ENCODE measurements around the gene PITX3.
A peak's percentile ranks its signal among the peaks of the same experiment; 100 is the strongest.

PITX3 gene

DNA sequence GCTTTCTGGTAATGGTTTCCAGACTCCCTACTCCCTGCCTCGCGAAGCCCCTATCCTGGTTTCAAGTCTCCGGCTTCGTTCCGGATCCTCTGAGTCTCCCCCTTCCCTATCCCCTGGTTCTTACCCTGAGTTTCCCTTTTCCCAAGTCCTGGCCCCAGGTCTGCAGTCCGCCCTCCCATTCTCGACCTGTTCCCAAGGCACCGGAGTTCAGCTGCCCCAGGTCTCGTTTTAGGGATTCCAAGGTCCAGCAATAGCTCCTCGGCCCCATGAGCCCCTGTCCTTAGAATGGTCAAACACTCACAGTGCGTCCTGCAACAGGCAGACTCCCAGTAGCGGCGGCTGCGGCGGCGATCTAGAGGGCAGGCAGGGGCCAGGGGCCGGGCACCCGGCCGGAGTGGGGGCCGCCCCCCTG lies 274 bp downstream of the PITX3 start:
- no peak for TF ChIP-seq ZC3H10 (CRISPR knock-in tag; IDR thresholded peaks at IDR 0.05)
- TF ChIP-seq ZFP30 (CRISPR knock-in tag; IDR thresholded peaks at IDR 0.05) = no peak
- no peak for TF ChIP-seq ISL1 (CRISPR knock-in tag; IDR thresholded peaks at IDR 0.05)
- TF ChIP-seq, protein P1, sequence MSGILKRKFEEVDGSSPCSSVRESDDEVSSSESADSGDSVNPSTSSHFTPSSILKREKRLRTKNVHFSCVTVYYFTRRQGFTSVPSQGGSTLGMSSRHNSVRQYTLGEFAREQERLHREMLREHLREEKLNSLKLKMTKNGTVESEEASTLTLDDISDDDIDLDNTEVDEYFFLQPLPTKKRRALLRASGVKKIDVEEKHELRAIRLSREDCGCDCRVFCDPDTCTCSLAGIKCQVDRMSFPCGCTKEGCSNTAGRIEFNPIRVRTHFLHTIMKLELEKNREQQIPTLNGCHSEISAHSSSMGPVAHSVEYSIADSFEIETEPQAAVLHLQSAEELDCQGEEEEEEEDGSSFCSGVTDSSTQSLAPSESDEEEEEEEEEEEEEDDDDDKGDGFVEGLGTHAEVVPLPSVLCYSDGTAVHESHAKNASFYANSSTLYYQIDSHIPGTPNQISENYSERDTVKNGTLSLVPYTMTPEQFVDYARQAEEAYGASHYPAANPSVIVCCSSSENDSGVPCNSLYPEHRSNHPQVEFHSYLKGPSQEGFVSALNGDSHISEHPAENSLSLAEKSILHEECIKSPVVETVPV (CRISPR knock-in tag; IDR thresholded peaks at IDR 0.05) = no peak
- TF ChIP-seq, protein P2, sequence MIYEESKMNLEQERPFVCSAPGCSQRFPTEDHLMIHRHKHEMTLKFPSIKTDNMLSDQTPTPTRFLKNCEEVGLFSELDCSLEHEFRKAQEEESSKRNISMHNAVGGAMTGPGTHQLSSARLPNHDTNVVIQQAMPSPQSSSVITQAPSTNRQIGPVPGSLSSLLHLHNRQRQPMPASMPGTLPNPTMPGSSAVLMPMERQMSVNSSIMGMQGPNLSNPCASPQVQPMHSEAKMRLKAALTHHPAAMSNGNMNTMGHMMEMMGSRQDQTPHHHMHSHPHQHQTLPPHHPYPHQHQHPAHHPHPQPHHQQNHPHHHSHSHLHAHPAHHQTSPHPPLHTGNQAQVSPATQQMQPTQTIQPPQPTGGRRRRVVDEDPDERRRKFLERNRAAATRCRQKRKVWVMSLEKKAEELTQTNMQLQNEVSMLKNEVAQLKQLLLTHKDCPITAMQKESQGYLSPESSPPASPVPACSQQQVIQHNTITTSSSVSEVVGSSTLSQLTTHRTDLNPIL (CRISPR knock-in tag; IDR thresholded peaks at IDR 0.05; ENCODE audit: low read depth) = no peak
- no peak for TF ChIP-seq BACH2 (CRISPR knock-in tag; IDR thresholded peaks at IDR 0.05; ENCODE audit: borderline replicate concordance)
- no peak for TF ChIP-seq TCF4 (CRISPR knock-in tag; IDR thresholded peaks at IDR 0.05; ENCODE audit: borderline replicate concordance)
- no peak for TF ChIP-seq OSR1 (CRISPR knock-in tag; IDR thresholded peaks at IDR 0.05)
- TF ChIP-seq ZNF8 (CRISPR knock-in tag; IDR thresholded peaks at IDR 0.05) = no peak
- TF ChIP-seq SNAI2 (CRISPR knock-in tag; IDR thresholded peaks at IDR 0.05) = no peak
- TF ChIP-seq CSDC2 (CRISPR knock-in tag; IDR thresholded peaks at IDR 0.05) = no peak
- TF ChIP-seq RARB (CRISPR knock-in tag; IDR thresholded peaks at IDR 0.05) = no peak
- TF ChIP-seq, protein P3, sequence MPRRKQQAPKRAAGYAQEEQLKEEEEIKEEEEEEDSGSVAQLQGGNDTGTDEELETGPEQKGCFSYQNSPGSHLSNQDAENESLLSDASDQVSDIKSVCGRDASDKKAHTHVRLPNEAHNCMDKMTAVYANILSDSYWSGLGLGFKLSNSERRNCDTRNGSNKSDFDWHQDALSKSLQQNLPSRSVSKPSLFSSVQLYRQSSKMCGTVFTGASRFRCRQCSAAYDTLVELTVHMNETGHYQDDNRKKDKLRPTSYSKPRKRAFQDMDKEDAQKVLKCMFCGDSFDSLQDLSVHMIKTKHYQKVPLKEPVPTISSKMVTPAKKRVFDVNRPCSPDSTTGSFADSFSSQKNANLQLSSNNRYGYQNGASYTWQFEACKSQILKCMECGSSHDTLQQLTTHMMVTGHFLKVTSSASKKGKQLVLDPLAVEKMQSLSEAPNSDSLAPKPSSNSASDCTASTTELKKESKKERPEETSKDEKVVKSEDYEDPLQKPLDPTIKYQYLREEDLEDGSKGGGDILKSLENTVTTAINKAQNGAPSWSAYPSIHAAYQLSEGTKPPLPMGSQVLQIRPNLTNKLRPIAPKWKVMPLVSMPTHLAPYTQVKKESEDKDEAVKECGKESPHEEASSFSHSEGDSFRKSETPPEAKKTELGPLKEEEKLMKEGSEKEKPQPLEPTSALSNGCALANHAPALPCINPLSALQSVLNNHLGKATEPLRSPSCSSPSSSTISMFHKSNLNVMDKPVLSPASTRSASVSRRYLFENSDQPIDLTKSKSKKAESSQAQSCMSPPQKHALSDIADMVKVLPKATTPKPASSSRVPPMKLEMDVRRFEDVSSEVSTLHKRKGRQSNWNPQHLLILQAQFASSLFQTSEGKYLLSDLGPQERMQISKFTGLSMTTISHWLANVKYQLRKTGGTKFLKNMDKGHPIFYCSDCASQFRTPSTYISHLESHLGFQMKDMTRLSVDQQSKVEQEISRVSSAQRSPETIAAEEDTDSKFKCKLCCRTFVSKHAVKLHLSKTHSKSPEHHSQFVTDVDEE (CRISPR knock-in tag; IDR thresholded peaks at IDR 0.05) = no peak
- no peak; the same call in 2 of the 3 replicates for ATAC-seq

DNA sequence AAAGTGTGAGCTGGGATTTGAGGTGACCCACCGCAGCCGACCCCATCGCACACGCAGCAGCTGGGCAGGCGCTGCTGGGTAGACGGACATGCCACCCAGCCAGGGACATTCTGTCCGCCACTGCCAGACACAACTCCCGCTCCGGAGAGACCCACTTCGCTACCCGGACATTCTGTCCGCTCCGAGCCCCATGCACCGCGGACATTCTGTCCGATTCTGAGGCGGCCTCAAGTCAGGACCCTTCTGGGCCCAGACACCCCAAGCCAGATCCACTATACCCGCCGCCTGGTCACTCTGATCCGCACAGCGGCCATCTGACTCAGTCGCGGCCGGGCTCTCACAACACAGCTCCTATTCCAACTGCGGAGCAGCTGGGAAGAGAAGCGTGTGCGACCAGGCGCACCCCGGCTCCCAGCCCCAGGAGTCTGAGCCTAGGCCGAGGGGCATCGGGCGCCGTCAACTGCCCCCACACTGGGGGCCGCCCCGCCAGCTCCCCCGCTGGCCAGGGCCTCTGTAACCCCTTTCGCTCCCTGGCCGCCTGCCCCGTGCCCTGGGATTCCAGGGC lies 763 bp downstream of the PITX3 start:
- no peak for ATAC-seq
- TF ChIP-seq ZFP3 (CRISPR knock-in tag; IDR thresholded peaks at IDR 0.05) (peak; percentile 59; the same call in 1 of the 2 replicates), TOX (CRISPR knock-in tag; IDR thresholded peaks at IDR 0.05; ENCODE audit: borderline replicate concordance) (no peak)

DNA sequence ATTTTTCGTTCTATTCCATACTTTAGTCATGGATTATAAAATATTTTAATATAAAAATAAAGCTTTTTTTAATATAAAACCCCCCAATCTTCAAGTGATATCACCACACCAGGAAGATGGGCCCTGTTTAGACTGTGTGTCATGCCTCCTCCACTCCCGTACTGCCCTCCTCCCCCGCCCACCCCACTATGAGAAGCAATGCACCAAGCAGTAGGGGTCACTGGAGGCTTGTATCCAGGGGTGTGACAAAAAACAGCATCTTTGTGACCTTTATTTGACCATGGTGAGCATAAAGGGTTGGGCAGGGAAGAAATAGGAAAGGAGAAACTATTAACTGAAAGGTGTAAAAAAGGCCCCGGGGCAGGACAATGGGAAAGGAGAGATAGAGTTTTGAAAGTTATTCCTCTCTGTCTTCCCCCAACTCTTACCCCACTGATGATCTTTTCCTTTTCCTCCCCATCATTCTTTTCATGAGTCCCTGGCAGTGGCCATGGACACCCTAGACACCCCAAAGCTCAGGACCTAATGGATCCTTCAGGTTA lies 3.5 kb downstream of the PITX3 start:
- TF ChIP-seq, protein P1 (CRISPR knock-in tag; IDR thresholded peaks at IDR 0.05) = no peak
- TF ChIP-seq ZFP30 (CRISPR knock-in tag; IDR thresholded peaks at IDR 0.05) = no peak
- TF ChIP-seq ZNF565 (CRISPR knock-in tag; conservative IDR thresholded peaks at IDR 0.05; ENCODE audit: low read depth) = no peak
- no peak for TF ChIP-seq TOX (CRISPR knock-in tag; IDR thresholded peaks at IDR 0.05; ENCODE audit: borderline replicate concordance)
- no peak for TF ChIP-seq GLIS3 (CRISPR knock-in tag; IDR thresholded peaks at IDR 0.05)
- no peak for ATAC-seq

DNA sequence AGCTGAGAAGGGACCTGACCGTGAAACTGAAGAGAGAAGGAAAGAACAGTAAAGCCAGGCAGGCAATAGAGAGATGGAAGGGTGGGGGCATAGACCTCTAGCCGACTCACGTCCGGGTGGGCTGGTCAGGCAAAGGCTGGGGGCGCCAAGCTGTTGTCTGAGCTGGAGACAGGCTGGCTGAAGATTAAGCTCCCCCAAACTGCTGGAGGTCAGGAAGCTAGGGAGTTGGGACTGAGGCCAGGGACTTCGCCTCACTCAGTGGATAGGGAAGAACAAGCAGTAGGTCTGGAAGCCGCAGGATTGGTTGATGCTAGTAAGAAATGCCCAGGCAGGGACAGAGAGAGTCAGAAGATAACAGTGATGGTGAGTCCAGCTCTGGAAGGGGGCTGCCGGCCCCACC lies 5.3 kb downstream of the PITX3 start:
- no peak for ATAC-seq
- TF ChIP-seq, protein P3 (CRISPR knock-in tag; IDR thresholded peaks at IDR 0.05) = no peak
- TF ChIP-seq ZNF70 (CRISPR knock-in tag; IDR thresholded peaks at IDR 0.05) = no peak
- TF ChIP-seq ISL1 (CRISPR knock-in tag; IDR thresholded peaks at IDR 0.05) = no peak
- no peak for TF ChIP-seq ZC3H10 (CRISPR knock-in tag; IDR thresholded peaks at IDR 0.05)
- no peak for TF ChIP-seq TOX (CRISPR knock-in tag; IDR thresholded peaks at IDR 0.05; ENCODE audit: borderline replicate concordance)
- TF ChIP-seq GLIS3 (CRISPR knock-in tag; IDR thresholded peaks at IDR 0.05) = no peak
- TF ChIP-seq, protein P4, sequence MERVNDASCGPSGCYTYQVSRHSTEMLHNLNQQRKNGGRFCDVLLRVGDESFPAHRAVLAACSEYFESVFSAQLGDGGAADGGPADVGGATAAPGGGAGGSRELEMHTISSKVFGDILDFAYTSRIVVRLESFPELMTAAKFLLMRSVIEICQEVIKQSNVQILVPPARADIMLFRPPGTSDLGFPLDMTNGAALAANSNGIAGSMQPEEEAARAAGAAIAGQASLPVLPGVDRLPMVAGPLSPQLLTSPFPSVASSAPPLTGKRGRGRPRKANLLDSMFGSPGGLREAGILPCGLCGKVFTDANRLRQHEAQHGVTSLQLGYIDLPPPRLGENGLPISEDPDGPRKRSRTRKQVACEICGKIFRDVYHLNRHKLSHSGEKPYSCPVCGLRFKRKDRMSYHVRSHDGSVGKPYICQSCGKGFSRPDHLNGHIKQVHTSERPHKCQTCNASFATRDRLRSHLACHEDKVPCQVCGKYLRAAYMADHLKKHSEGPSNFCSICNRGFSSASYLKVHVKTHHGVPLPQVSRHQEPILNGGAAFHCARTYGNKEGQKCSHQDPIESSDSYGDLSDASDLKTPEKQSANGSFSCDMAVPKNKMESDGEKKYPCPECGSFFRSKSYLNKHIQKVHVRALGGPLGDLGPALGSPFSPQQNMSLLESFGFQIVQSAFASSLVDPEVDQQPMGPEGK (CRISPR knock-in tag; IDR thresholded peaks at IDR 0.05; ENCODE audit: borderline replicate concordance) = no peak
- no peak for TF ChIP-seq RARB (CRISPR knock-in tag; IDR thresholded peaks at IDR 0.05)
- TF ChIP-seq ARNTL (CRISPR knock-in tag; IDR thresholded peaks at IDR 0.05; ENCODE audit: borderline replicate concordance, low read depth) = no peak
- no peak for TF ChIP-seq SNAI2 (CRISPR knock-in tag; IDR thresholded peaks at IDR 0.05)
- no peak for TF ChIP-seq OSR1 (CRISPR knock-in tag; IDR thresholded peaks at IDR 0.05)
- TF ChIP-seq, protein P2 (CRISPR knock-in tag; IDR thresholded peaks at IDR 0.05; ENCODE audit: low read depth) = no peak

All from SK-N-SH treated with all-trans-retinoic acid at 6 μM for 48 hours (cell line).